Activated CD4-positive, alpha-beta T cell treated with anti-CD3 and anti-CD28 coated beads for 48 hours (primary cell): Measurements from ENCODE around the gene TCIRG1.
"Not testable (repeated sequence)": the region's sequence is repeated elsewhere in the genome, so short reads cannot be mapped to it uniquely, and the experiment has no call there.

Experiments
- DNase-seq: peaks from one replicate; pipeline ENCODE4 v3.0.0-alpha.2; 2020

The TCIRG1 gene

DNA sequence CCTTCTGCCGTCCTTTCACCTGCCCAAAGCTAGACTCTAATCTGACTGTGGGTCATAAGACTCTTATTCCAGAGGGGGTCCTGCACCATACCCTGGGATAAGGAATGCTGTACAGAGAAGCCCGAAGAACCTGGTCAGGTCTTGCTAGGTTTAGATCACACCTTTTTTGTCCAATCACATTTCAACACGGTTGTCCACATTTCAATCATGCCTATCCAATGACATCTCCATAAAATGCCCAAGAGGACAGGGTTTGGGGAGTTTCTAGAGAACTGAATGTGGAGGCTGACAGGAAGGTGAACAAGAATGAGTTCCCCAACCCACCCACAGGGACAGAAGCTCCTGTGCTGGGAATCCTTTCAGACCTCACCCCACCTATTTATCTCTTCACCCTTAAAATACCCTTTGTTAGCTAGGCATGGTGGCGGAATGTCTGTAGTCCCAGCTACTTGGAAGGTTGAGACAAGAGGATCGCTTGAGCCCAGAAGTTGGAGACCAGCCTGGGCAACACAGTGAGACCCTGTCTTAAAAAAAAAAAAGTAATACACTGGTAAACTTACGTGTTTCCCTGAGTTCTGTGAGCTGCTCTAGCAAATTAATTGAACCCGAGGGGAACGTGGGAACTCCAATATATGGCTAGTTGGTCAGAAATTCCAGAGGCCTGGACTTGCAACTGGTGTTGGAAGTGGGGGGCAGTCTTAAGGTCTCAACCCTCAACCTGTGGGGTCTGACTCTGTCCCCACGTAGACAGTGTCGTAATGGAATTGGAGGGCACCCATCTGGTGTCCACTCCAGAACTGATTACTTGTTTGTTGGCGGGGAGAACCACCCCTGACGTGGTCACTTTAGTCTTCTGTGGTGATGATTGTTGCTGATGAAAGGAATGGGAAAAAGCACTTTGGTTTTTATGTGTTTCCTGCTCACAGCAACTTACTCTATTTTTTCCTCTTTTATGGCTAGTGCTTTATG, 17.8 kb downstream of the TCIRG1 start:
- DNase-seq: no peak

DNA sequence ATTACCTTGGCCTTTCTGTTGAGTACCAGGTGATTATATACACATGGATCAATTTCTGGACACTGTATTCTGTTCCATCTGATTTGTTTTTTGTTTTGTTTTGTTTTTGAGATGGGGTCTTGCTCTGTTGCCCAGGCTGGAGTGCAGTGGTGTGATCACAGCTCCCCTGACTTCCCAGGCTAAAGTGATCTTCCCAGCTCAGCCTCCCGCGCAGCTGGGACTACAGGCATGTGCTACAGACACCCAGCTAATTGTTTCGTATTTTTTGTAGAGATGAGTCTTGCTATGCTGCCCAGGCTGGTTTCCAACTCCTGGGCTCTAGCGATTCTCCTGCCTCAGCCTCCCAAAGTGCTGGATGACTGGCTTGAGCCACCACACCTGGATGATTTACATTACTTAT, 19.0 kb downstream of the TCIRG1 start:
- DNase-seq: no peak

DNA sequence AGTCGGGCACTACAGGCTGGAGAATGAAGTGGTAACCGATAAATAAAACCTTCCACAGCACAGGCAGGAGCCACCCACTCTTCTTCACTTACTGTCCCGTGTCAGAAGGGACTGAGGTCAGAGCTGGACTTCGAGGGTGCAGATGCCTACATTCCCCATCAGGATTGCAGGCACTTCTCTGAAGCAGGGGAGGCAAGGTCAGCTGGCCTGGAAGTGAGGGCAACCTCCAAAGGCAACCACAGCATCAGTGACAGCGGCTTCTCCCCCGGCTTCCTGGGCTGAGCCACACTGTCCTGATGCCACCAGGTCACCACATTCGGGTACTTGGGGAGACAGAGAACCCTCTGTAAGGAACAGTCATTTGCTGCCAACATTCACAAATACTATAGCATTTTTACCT, 22.7 kb downstream of the TCIRG1 start:
- DNase-seq: no peak

DNA sequence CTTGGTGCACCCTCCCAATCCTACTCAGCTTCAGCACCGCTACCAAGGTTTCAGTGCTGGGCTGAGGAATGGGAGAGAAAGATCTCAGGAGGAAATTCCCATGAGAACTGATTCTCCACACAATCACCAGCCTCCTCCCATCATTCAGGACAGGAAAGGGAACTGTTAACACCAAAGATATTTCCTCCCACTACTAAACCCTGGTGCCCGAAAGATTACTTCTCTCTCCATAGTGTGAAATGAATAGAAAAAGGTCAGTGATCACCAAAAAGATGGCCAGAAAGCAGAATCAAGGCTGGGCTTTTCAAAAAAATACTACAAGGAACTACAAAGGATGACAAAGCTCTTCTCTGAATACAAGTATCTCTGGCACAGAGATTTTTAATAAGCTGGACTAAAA, 26.1 kb downstream of the TCIRG1 start:
- no peak for DNase-seq

DNA sequence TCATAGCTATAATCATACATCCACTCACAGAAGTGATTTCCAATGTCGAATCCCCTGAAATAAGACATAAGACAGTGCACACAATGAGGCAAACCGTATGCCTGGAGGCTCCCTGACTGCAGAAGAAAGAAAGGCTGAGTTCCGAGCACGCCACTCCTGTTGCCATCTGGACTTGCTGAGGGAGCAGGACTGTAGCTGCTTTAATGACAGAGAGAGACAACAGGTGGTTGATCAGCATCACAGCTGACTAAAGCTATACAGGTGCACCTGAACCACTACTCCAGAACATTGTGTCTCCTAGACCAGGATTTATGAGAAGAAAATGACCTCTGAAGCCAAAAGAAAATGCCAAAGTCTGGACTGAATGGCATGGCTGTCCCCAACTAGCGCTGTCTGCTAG, 27.0 kb downstream of the TCIRG1 start:
- no peak for DNase-seq

DNA sequence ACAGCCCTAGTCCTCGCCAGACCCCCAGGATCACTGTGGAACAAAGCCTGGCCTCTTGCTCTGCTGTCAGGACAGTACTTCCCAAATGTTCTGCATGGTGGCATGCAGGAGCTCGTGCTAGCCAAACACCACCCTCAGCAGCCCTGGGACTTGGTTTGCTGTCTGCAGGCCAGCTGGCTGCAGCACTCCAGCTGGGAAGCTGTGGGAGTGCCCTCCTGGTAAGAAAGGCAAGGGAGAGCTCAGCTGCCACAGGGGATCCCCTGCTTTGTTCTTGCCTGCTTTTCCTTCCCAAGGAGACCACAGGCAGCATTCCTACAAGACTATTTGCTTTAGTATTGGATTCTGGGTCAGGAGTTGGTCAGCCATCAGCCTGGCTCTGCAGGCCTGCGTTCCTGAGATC, 27.9 kb downstream of the TCIRG1 start:
- no peak for DNase-seq

DNA sequence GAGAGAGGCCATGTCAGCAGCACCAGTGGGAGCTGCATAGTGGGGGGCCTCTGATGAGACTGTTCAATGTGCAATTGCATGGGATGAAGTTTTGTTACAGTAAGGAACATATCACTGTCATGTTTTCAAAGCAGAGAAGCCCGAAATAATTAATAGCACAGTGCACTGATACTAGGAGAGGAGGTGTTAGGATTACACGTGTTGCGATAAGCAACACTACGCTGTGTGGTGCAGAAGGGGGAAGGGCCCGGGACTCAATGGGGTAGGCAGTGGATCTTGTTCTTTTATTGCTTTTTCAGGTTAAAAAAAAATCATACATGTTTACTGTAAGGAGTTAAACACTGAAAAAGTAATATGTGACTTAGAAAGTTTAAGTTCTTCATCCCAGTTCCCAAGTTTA, 29.2 kb downstream of the TCIRG1 start:
- DNase-seq: no peak

DNA sequence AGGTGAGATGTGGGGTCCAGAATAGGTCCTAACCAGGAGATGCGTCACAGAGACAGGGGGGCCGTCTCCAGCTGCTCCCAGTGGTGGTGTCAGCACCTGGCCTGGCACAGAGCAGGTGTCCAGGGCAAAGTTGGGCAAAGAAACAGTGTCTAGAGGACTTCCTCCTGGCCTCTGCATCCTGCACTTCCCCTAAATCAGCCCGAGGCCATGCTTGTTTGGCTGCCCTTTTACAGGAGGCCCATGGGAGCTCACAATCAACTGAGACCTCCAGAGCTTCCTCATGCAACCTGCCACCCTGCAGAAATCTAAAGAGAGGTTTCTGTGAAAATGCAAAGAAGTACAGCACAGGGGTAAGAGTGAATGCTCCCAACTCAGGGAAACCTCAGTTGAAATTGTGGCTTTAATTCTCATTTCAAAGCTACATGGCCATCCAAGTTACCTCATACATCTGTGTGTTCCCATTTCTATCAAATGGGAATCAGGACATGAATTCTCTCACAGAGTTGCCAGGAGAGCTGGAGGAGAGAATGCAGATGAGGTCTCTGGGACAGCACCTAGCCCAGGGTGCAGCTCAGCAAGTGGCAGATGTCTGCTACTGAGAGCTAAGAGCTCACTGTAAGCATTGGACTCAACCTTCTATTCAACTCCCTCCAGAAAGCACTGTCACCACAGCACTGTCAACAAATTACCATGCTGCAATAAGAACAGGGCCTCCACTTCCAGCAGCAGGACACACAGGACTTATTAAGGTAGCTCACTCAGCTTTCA, 32.6 kb downstream of the TCIRG1 start:
- no peak for DNase-seq

DNA sequence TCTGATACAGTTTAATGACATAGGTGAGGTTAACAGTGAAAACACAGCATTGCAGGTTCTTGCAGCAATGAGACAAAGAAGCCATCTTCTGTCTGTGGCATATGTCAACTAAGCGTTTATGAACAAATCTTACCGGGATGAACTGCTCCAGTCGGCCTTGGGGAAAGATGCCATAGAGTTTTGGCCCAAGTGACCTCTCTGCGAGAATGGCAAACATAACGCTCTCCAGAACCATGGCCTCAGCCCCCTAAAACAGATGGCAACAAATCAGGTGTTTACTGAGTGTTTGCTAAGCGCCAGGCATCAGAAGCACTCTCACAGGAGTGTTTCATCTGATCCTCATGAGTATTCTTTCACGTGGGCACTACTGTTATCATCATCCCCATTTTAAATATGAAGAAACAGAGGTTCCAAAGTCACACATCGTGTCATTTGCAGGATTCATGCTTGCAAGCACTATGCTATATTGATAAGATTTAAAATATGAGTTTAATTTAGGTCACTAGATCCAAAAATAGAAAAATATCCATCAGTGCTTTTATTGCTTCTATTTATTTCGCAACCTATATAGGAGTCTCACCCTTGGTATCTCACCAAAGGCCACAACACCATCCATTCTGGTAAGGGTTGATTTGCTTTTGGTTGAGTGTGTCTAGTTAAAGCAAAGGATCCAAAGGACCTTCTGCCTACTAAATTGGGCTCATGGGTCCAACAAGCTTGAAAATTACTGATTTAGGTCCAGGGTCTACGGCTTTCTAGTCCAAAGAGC, 35.9 kb downstream of the TCIRG1 start:
- no peak for DNase-seq

DNA sequence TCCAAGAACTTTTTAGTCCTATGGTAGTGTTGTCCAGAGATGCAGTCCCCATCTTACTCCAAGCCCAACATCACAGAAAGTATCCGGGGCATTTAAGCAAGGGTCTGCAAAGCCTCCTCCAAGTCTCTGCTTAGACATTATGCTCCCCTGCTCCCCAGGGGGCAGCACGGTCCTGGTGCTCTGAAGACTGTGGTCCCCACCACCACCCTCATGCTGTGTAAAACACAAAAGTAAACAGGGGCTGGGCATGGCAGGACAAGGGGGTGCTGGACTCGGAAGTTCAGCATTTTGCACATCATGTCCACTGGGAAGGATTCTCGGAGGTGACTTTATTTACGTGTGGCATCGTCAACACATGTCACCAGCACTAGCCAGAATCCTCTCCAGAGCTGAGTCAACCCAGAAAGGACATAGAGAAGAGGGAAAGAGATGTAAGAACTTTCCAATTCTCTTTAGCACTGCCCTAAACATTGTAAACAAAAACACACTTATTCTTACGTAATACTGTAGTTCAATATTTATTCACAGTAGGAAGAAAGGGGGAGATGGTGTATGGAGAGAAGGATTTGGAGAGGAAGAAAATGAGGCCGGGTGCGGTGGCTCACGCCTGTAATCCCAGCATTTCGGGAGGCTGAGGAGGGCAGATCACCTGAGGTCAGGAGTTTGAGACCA, 37.7 kb downstream of the TCIRG1 start:
- DNase-seq: no peak

DNA sequence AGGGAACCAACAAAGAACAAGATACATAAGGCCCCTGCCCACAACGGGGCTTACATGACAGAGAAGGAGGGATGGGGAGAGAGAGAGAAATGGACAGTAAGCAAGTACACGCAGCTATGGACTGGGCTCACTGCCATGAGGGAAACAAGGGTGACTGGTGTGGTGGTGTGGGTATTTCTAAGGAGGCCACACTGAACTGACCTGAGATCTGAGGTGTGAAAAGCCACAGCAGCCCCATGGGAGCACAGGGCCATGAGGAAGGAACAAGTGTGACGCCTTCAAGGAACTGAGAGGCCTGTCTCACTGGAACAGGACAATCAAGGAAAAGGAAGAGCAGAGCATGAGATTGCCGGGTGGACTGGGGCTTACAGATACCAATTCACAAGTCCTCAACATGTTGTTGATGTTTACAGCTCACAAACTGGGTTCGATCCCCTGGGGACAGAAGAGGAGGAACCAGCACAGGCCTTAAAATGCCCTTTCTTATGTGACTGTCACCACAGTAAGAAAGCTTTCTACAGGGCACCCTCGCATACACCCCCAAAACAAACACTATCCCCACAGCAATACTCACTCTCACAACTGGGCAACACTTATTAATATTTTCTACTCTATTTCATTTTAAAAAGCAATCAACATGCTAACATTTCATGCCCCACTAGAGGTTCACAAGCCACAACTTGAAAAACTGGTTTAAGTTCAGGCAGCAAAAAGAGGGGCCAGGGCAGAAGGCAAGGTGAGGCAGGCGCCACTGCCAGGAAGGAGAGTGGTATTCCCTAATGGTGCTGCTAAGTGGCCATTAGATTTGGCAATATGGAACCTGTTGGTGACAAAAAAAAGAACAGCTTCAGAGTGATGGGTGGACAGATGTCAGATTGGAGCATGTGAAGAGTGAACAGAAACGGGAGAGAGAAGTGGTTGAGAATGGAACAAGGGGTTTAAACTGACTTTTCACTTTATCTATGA, 39.1 kb downstream of the TCIRG1 start:
- no peak for DNase-seq

DNA sequence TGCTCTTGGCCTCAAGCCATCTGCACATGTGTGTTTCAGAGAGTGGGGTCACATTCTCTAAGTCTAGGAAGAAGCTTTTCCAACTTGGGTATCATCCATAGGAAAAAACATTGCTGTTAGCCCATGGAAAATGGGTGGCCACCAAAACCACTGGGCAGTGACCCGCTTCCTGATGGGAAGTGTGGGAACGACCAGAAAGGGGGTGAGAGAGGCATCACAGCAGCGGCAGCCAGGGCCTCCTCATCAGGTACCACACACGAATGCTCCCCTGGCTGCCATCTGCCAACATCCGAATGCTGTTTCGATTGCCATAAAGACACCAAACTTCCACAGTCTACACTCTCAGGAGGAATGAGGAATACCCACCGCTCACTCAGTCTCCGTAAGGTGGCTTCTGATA, 42.0 kb downstream of the TCIRG1 start:
- DNase-seq: no peak

DNA sequence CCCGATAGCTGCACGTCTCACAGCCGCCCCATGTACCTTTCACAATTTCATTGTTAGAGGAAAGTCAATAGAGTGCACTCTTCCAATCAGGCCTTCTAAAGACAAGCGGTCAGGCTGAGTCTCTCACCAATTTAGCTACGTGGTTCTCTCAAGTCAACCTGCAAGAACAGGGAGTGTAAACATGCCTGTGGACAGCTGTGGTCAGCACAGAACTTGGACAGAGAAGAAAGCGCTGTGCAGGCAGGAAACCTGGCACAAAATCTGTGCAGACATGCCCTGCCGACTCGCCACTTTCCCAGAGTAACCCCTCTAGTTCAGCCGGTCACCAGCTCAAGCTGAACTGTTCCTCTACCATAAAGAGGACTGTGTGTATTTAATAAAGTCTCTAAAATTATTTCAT, 42.9 kb downstream of the TCIRG1 start:
- no peak for DNase-seq

DNA sequence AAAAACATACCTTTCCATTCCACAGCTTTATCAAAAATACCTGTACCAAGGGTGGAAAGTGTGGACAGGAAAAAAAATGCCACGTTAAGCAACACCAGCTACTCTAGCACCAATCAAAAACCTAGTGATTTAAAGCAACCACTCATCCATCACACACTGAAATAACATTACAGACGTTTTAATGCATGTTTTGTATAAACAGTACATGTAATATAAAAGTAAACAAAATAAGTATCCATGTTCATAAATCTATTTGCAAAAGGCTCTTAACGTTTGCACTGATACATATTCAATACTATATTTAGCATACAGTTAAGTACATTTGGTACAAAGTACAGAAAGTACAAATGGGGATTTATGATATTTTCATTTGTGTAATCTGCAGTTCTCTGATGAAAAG, 43.7 kb downstream of the TCIRG1 start:
- DNase-seq: no peak

DNA sequence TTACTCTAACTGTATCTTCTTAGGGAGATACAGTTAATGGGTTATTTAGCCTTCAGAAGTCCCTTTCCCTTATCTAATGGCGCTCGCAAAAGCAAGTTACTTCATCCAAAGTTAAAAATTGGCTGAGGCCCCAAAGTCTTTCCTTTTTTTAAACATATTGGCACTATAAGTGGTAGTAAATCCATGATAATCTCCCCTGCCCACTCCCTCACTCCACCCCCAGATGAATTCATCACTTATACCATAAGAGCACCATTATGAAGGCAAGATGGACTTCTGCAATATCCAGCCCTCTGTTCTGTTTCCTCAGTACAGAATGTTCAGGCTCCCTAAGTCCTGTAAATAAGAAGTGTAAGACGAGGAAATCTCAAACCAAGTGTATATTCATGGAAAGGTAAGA, 44.7 kb downstream of the TCIRG1 start:
- DNase-seq: no peak

DNA sequence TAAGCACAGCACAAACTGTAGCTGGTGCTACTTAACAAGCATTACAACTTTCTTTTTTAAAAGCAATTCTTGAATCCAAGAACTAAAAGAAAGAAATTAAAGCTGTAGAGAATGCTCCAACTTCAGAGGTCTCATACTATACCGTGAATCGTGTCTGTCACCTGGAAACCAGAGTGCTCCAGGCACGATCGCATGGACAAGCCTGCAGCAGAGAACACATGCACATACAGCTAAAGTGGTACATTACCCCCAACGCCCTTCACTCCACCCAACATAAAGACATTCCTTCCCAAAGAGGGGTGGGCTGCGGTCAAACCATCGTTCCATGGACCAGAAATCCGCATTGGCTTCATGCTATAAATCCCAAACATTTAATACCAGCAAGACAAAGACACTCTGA, 50.9 kb downstream of the TCIRG1 start:
- DNase-seq: no peak

DNA sequence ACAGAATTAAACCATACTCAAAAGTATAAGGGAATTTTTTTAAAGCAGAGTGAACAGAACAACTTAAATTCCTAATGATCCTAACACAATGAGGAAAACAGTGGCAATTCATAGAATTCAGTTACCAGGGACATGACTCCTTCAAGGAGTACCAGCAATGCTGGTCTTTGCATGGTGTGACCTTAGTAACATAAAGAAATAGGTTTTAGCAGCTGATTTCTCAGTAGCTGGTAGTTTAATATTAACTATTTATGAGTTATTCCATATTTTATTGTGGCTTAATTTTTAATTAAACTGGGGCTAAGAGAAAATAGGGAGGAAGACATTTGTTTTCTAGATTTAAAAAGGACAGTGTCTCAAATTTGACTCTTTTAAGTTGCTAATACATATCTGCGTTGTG, 51.5 kb downstream of the TCIRG1 start:
- no peak for DNase-seq

DNA sequence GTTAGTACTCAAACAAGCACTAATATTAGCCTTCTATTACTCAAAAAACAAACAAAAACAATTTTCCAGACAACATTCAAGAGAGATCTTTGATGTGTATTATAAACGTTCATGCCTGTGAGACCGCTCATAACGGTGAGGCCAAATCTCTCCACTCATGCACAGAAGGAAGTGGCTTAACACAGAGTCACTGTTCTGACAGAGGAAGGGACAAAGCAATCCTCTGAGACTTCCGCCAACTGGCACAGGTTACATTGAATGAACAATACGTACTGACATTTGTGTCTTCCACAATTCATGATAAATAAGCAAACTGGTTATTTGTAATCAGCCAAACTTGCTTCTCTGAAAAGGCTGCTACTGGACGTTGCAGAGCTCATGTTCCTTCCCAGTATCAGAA, 51.9 kb downstream of the TCIRG1 start:
- DNase-seq: no peak

DNA sequence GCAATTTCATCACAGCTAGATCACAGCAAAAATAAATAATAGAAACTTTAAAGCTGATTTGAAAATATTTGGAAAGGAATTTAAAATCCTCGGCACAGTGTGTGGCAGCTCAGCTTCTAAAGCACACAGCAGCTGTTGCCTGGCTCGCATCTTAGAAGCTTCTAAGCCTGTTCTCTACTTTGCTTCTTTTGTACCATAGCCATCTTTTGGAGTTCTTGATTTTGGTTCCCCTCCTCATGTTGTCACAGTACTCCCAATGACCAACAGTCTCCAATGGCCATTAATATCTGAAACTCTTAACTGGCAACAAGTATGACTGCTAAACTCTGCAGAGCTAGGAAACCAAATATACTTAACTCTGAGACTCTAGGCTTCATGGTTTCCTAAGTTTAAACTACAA, 53.6 kb downstream of the TCIRG1 start:
- DNase-seq: no peak

DNA sequence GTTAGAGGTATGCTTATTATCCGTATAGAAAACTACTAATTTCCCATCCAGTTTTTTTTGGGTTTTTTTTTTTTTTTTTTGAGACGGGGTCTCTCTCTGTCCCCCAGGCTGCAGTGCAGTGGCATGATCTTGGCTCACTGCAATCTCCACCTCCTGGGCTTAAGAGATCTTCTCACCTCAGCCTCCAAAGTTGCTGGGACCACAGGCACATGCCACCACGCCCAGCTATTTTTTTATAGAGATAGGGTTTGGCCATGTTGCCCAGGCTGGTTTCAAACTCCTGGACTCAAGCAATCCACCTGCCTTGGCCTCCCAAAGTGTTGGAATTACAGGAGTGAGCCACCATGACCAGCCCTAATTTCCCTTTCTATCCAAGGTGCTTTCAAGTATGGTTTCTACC, 54.1 kb downstream of the TCIRG1 start:
- not testable (repeated sequence) for DNase-seq

DNA sequence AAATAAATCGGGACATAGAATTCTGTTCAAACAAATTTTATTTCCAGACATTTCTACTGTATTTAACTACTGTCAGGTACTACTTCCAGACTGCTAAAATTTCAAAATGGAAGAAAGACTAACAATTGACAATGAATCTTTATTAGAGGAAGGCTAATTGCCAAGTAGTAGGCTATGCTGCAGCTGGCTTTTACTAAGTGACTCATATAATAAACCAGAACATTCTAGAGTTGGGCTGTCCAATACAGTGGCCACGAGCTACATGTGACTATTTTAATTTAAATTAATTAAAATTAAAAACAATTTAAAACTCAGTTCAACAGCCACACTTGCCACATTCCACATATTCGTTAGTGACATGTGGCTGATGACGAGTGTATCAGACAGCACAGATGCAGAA, 54.7 kb downstream of the TCIRG1 start:
- no peak for DNase-seq

DNA sequence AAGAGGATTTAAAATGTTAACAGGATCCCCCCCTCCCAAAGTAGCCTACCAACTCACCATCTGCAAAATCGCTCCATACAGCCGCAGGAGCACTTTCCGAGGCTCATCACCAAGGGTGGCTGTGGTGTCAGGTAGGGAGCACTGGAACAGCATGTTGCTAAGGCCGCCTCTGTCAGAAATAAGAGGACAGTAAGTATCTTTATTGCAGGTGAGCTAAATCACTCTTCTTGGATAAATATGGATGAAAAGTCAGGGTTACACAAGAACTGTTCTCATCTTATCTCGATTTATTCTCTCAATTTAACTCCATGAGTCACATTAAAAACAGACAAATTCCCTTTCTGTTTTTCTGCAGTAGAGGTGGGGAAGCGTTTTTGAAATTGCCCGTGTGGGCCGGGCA, 58.1 kb downstream of the TCIRG1 start:
- no peak for DNase-seq
